ENCODE results near the gene ALDOB. TPM values are rescaled to one million over a fixed set of nuclear protein-coding genes. Genes with fewer than 3 reads are reported as not detected.

The ALDOB gene
- total RNA-seq, 1 experiment from 2014 or later = not detected

GRCh38 chr9:101463397-101463796 lies 27.8 kb upstream of the ALDOB start:
- WGBS (ENCODE audit: extremely low coverage, insufficient read length, low lambda C conversion rate) = no CpG with 5 or more reads among the region's 2 CpGs

More at GRCh38 chr9:101463397-101463796, 27.8 kb upstream of the ALDOB start:
- H3K23ac ChIP-seq (ENCODE audit: insufficient read length, low read depth, low read length) = no peak overlapping the region
- no peak overlapping the region for H3K27ac ChIP-seq (ENCODE audit: insufficient read length, low read depth, low read length)
- H4K20me1 ChIP-seq (ENCODE audit: control insufficient read depth, insufficient read depth, insufficient read length) = no peaks in the 10 kb centered on the region
- H3K14ac ChIP-seq (ENCODE audit: insufficient read depth, low read length) = no peak overlapping the region
- H3K9me3 Mint-ChIP-seq = no peaks in the 10 kb centered on the region
- H4K91ac ChIP-seq (ENCODE audit: insufficient read length, low read depth, low read length) = no peak overlapping the region
- H3K27me3 ChIP-seq (ENCODE audit: insufficient read depth, low read length) = no peaks in the 10 kb centered on the region
- H4K5ac ChIP-seq (ENCODE audit: insufficient read length, low read depth, low read length) = no peak overlapping the region
- H3K27ac Mint-ChIP-seq = peak overlapping the region in 1 of 3 experiments; percentile 94; a peak in 2 of 7 replicates
- H3K27me3 Mint-ChIP-seq (ENCODE audit: low read depth) = no peaks in the 10 kb centered on the region
- H3K4me1 ChIP-seq (ENCODE audit: insufficient read depth, low read length) = peaks cover under 1% of the 10 kb centered on the region
- H2AK5ac ChIP-seq (ENCODE audit: insufficient read length, low read length) = no peak overlapping the region
- H2BK12ac ChIP-seq (ENCODE audit: insufficient read length, low read depth, low read length) = no peak overlapping the region
- H2BK120ac ChIP-seq (ENCODE audit: low read depth, low read length, poor library complexity, severe bottlenecking) = no peak overlapping the region
- no peak overlapping the region for H3K18ac ChIP-seq (ENCODE audit: insufficient read length, low read depth, low read length)
- no peaks in the 10 kb centered on the region for H3K23me2 ChIP-seq (ENCODE audit: insufficient read length, low read depth, low read length, poor library complexity, severe bottlenecking)
- H3K4me2 ChIP-seq (ENCODE audit: insufficient read depth, insufficient read length, low read length) = no peak overlapping the region
- no peak overlapping the region for H3K4ac ChIP-seq (ENCODE audit: low read depth, low read length)
- H4K8ac ChIP-seq (replicated peaks; ENCODE audit: insufficient read length, low read depth, low read length) = no peak overlapping the region
- H3T11ph ChIP-seq (ENCODE audit: low read length) = no peak overlapping the region
- H3K36me3 Mint-ChIP-seq (ENCODE audit: insufficient read depth in 1 of 3, low read depth in 3 of 3) = peaks cover 0 to 6% (median 3%) of the 10 kb centered on the region in 3 experiments; a peak in 2 of 7 replicates
- TF ChIP-seq CTCF (conservative IDR thresholded peaks at IDR 0.05) = no peak
- H3K9ac ChIP-seq (ENCODE audit: extremely low read depth, insufficient read length, low read length) = no peak overlapping the region
- H2BK15ac ChIP-seq (ENCODE audit: low read depth, low read length) = no peak overlapping the region
- no peaks in the 10 kb centered on the region for H3K79me2 ChIP-seq (ENCODE audit: insufficient read depth, low read length)
- H3K79me1 ChIP-seq (ENCODE audit: insufficient read depth, low read depth, low read length, poor library complexity, severe bottlenecking) = no peaks in the 10 kb centered on the region
- H2BK5ac ChIP-seq (ENCODE audit: insufficient read length, low read length) = no peak overlapping the region
- H3K4me3 Mint-ChIP-seq = no peak overlapping the region
- no peaks in the 10 kb centered on the region for H3K9me3 ChIP-seq (ENCODE audit: control insufficient read depth, low read depth, low read length)
- no peak overlapping the region for H3K56ac ChIP-seq (ENCODE audit: insufficient read length, low read depth, low read length)
- H2BK20ac ChIP-seq (ENCODE audit: low read depth, low read length, poor library complexity, severe bottlenecking) = no peak overlapping the region
- peaks cover 48 to 50% of the 10 kb centered on the region in 2 experiments for H3K4me1 Mint-ChIP-seq
- no peak overlapping the region for H2AFZ ChIP-seq (ENCODE audit: low read length)
- DNase-seq = no peak
